Spleen (tissue), 7 donors: ENCODE data around the gene SLC38A3.

Source experiments
- CTCF ChIP-seq, 11 experiments: fragments of 200-600 bp in 7 of 11; fragments of 450-650 bp in 4 of 11; sonication (generic) in 4 of 11; IDR thresholded peaks in 8 of 11; conservative IDR thresholded peaks in 3 of 11; 1 replicate in 7 of 11; 2 replicates in 4 of 11; pipeline versions ENCODE4 v1.4.0 to v1.8.0; 2016 to 2021; ENCODE audit warnings: antibody characterized with exemption in 11 of 11, inconsistent platforms in 4 of 11, mild to moderate bottlenecking in 1 of 11
- POLR2A ChIP-seq, 3 donors: fragments of 450-650 bp; IDR thresholded peaks; one replicate each; pipeline ENCODE4 v1.5.1; 2017; ENCODE audit warnings: antibody characterized with exemption in 3 of 3, mild to moderate bottlenecking in 1 of 3
- donor health status: DM: no; HTN: no; CAD: no; lungs with moderate emphysema.
- donor health status: DM: no; HTN: no; CAD: no.
- donor health status: DM: no; HTN: no; CAD: no.

GRCh38 chr3:50233176-50233575 lies 28.1 kb downstream of the SLC38A3 start:
- TF ChIP-seq CTCF (IDR thresholded peaks at IDR 0.05 in 8 of 11, conservative IDR thresholded peaks at IDR 0.05 in 3 of 11) (no peak), POLR2A (IDR thresholded peaks at IDR 0.05) (no peak)
